ENCODE measurements around the gene E2F4.

DNA sequence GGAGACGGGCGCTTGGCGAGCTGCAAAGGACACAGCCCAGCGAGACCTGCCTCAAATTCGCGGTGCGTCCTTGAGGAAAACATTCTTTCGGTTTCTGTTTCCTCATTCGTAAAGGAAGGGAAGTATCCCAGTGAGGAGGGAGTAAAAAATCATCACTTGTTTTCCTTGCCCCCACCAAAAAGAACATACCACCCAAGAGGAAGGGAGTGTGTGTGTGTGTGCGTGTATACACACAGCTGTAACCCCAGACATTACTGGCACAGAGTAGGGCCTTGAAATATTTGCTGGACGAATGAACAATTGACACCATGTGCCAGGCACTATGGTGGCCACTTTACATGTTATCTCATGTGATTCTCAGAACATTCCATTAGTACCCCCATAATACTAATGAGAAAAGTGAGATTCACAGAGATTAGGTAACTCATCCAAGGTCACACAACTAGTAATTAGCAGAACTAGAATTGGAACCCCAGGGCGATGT lies 6.3 kb upstream of the E2F4 start:
- TF ChIP-seq CSDC2 (CRISPR knock-in tag; IDR thresholded peaks at IDR 0.05): no peak
- no peak for TF ChIP-seq GLIS3 (CRISPR knock-in tag; IDR thresholded peaks at IDR 0.05)
- TF ChIP-seq ZFP3 (CRISPR knock-in tag; IDR thresholded peaks at IDR 0.05): no peak
- TF ChIP-seq ZNF8 (CRISPR knock-in tag; IDR thresholded peaks at IDR 0.05): no peak
- TF ChIP-seq RARB (CRISPR knock-in tag; IDR thresholded peaks at IDR 0.05): no peak
- TF ChIP-seq PPARA (CRISPR knock-in tag; IDR thresholded peaks at IDR 0.05; ENCODE audit: borderline replicate concordance): no peak
- TF ChIP-seq TOX (CRISPR knock-in tag; IDR thresholded peaks at IDR 0.05; ENCODE audit: borderline replicate concordance): no peak
- TF ChIP-seq SNAI2 (CRISPR knock-in tag; IDR thresholded peaks at IDR 0.05): no peak
- TF ChIP-seq ISL1 (CRISPR knock-in tag; IDR thresholded peaks at IDR 0.05): no peak
- TF ChIP-seq, protein P1, sequence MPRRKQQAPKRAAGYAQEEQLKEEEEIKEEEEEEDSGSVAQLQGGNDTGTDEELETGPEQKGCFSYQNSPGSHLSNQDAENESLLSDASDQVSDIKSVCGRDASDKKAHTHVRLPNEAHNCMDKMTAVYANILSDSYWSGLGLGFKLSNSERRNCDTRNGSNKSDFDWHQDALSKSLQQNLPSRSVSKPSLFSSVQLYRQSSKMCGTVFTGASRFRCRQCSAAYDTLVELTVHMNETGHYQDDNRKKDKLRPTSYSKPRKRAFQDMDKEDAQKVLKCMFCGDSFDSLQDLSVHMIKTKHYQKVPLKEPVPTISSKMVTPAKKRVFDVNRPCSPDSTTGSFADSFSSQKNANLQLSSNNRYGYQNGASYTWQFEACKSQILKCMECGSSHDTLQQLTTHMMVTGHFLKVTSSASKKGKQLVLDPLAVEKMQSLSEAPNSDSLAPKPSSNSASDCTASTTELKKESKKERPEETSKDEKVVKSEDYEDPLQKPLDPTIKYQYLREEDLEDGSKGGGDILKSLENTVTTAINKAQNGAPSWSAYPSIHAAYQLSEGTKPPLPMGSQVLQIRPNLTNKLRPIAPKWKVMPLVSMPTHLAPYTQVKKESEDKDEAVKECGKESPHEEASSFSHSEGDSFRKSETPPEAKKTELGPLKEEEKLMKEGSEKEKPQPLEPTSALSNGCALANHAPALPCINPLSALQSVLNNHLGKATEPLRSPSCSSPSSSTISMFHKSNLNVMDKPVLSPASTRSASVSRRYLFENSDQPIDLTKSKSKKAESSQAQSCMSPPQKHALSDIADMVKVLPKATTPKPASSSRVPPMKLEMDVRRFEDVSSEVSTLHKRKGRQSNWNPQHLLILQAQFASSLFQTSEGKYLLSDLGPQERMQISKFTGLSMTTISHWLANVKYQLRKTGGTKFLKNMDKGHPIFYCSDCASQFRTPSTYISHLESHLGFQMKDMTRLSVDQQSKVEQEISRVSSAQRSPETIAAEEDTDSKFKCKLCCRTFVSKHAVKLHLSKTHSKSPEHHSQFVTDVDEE (CRISPR knock-in tag; IDR thresholded peaks at IDR 0.05): no peak
- no peak for TF ChIP-seq ZC3H10 (CRISPR knock-in tag; IDR thresholded peaks at IDR 0.05)
- TF ChIP-seq, protein P2, sequence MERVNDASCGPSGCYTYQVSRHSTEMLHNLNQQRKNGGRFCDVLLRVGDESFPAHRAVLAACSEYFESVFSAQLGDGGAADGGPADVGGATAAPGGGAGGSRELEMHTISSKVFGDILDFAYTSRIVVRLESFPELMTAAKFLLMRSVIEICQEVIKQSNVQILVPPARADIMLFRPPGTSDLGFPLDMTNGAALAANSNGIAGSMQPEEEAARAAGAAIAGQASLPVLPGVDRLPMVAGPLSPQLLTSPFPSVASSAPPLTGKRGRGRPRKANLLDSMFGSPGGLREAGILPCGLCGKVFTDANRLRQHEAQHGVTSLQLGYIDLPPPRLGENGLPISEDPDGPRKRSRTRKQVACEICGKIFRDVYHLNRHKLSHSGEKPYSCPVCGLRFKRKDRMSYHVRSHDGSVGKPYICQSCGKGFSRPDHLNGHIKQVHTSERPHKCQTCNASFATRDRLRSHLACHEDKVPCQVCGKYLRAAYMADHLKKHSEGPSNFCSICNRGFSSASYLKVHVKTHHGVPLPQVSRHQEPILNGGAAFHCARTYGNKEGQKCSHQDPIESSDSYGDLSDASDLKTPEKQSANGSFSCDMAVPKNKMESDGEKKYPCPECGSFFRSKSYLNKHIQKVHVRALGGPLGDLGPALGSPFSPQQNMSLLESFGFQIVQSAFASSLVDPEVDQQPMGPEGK (CRISPR knock-in tag; IDR thresholded peaks at IDR 0.05; ENCODE audit: borderline replicate concordance): no peak
- no peak for TF ChIP-seq ZFP30 (CRISPR knock-in tag; IDR thresholded peaks at IDR 0.05)

Data from SK-N-SH treated with all-trans-retinoic acid at 6 μM for 48 hours (cell line).